BJ (cell line): ENCODE measurements around the gene CDKAL1. TPM values are rescaled to one million over a fixed set of nuclear protein-coding genes. Genes with fewer than 3 reads are reported as not detected.

Experiments used
- CTCF ChIA-PET: fragments of 350-600 bp; formaldehyde crosslinking; extraction: SDS; loops from one replicate; lab custom pipeline; 2021; ENCODE audit warnings: antibody characterized with exemption, inconsistent platforms; lab: Yijun Ruan, JAX
- POLR2A ChIA-PET: fragments of 300-600 bp; sonication (Branson Sonifier 250); formaldehyde crosslinking; extraction: SDS; loops from one replicate; lab custom pipeline; 2021; ENCODE audit warnings: antibody characterized with exemption; lab: Charles Lee
- DNase-seq: peaks from one replicate; pipeline ENCODE4 v3.0.0-alpha.2; 2011; ENCODE audit warnings: low read depth
- H3K27me3 ChIP-seq: 2 replicates; pipeline ENCODE4 v1.6.0; 2011; ENCODE audit warnings: low read length; ENCODE audit not compliant: control insufficient read depth, insufficient read depth
- H3K36me3 ChIP-seq: 2 replicates; pipeline ENCODE4 v1.5.1; 2011; ENCODE audit warnings: low read length; ENCODE audit not compliant: control insufficient read depth, insufficient read depth
- H3K4me3 ChIP-seq: 2 replicates; pipeline ENCODE4 v1.5.1; 2011; ENCODE audit warnings: low read depth, mild to moderate bottlenecking, control low read depth, low read length
- CTCF ChIP-seq: IDR thresholded peaks from 2 replicates; pipeline ENCODE4 v1.5.1; 2011; ENCODE audit warnings: low read depth, mild to moderate bottlenecking, control low read depth, inconsistent platforms, low read length, moderate library complexity; ENCODE audit not compliant: insufficient read depth
- polyA plus RNA-seq: library from polyadenylated mRNA; depleted of rRNA; stranded (reverse); fragments of >200 nt; gene quantifications from 2 replicates; pipeline ENCODE4 v1.2.3, GENCODE V29; 2011

The CDKAL1 gene
- polyA plus RNA-seq, 1 experiment: 3.8 TPM

GRCh38 chr6:21271428-21272155 is 737.3 kb downstream of the CDKAL1 start:
- POLR2A ChIA-PET: no interaction called here
- CTCF ChIA-PET: interaction anchor here (0.9 to 1.4 kb wide), 2 partner anchors 13 to 20 kb away, joined by 3 to 5 read pairs; no protein-coding TSS in a partner anchor
- Histone ChIP-seq H3K4me3 (no peak overlapping the region), H3K36me3 (no peaks in the 10 kb centered on the region), H3K27me3 (no peaks in the 10 kb centered on the region)
- no peak for TF ChIP-seq CTCF
- DNase-seq: no peak

GRCh38 chr6:21273451-21273850 is 739.2 kb downstream of the CDKAL1 start:
- Histone ChIP-seq H3K4me3 (no peak overlapping the region), H3K36me3 (no peaks in the 10 kb centered on the region), H3K27me3 (no peaks in the 10 kb centered on the region)
- ChIA-PET POLR2A (no interaction called here), CTCF (interaction anchor here (0.6 to 1.0 kb wide), 2 partner anchors 11 to 239 kb away, joined by 3 to 6 read pairs; no protein-coding TSS in a partner anchor)
- no peak for DNase-seq
- TF ChIP-seq CTCF: no peak

- Histone ChIP-seq H3K27me3 (no peaks in the 10 kb centered on the region), H3K36me3 (no peaks in the 10 kb centered on the region), H3K4me3 (no peak overlapping the region)
- CTCF ChIA-PET: interaction anchor here (0.9 kb wide), 1 partner anchor 13 kb away, joined by 3 read pairs; no protein-coding TSS in a partner anchor
- TF ChIP-seq CTCF: no peak
- POLR2A ChIA-PET: no interaction called here
- DNase-seq: no peak
These were observed 740.6 kb downstream of the CDKAL1 start for GRCh38 chr6:21274851-21275250.

GRCh38 chr6:21277601-21278374 is 743.5 kb downstream of the CDKAL1 start:
- POLR2A ChIA-PET: no interaction called here
- no peaks in the 10 kb centered on the region for H3K27me3 ChIP-seq
- DNase-seq: no peak
- H3K36me3 ChIP-seq: no peaks in the 10 kb centered on the region
- TF ChIP-seq CTCF: no peak
- H3K4me3 ChIP-seq: no peak overlapping the region
- CTCF ChIA-PET: no interaction called here

GRCh38 chr6:21278375-21278745 is 744.1 kb downstream of the CDKAL1 start:
- no peak for TF ChIP-seq CTCF
- CTCF ChIA-PET: no interaction called here
- no peaks in the 10 kb centered on the region for H3K36me3 ChIP-seq
- POLR2A ChIA-PET: no interaction called here
- no peaks in the 10 kb centered on the region for H3K27me3 ChIP-seq
- DNase-seq: no peak
- H3K4me3 ChIP-seq: no peak overlapping the region
